IPS DF 19.7 (cell line): ENCODE data around the gene RYR2.

Experiments used
- DNase-seq: peaks from one replicate; pipeline ENCODE4 v3.0.0-alpha.2; 2013; ENCODE audit warnings: low read depth, low spot score

RYR2 gene

DNA sequence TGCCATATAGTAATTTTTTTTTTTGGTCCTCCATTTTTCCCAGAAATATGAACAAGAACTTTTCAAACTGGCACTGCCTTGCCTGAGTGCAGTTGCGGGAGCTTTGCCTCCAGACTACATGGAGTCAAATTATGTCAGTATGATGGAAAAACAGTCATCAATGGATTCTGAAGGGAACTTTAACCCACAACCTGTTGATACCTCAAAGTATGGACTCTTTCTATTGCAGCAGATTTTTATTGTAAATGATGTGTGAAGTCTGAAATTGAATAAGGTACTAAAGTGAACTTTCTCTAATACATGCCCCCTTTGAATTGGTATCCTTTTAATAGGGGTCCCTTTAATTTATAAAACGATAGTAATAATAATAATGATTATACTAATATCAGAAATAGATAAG is 613.8 kb downstream of the RYR2 start:
- DNase-seq = no peak

- no peak for DNase-seq
These were observed 622.4 kb downstream of the RYR2 start for GRCh38 chr1:237664348-237664747.

DNA sequence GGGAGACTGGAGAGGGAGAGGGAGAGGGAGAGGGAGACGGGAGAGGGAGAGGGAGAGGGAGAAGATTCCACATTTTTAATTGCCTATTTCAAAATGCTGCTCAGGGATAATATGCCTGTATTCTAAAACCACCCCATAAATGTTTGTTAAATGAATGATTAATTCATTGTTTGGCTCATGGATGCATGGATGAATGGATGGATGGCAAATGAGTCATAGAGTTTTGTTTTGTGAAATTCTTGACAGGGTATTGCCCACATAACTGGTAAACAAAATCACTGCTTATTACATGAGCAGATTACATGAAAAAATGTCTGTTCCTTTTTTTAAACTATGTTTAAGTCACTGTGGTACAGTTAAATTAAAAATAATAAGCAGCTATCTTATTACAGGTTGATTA is 628.3 kb downstream of the RYR2 start:
- no peak for DNase-seq

- DNase-seq = no peak
These were observed 629.3 kb downstream of the RYR2 start for GRCh38 chr1:237671262-237671661.

DNA sequence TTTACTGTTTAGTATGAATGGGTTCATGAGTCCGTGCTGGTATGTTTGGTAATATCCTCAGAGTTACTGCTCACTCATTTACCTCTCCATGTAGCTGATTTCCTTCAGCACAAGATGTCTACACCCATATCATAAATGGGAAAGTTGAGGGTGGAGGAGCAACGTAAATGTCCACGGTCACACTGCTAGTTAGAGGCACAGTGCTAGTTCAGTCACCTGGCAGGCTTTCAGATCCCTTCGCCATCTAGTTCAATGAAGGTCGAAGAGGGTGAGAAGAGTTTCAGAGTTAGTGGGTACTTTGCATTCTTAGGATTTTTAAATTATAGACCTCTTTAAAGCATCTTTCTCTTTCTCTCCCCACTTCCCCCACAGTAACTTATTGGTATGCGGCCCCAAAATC is 630.0 kb downstream of the RYR2 start:
- no peak for DNase-seq

GRCh38 chr1:237672748-237673147 is 630.8 kb downstream of the RYR2 start:
- DNase-seq = no peak

GRCh38 chr1:237673631-237674030 is 631.6 kb downstream of the RYR2 start:
- no peak for DNase-seq

DNA sequence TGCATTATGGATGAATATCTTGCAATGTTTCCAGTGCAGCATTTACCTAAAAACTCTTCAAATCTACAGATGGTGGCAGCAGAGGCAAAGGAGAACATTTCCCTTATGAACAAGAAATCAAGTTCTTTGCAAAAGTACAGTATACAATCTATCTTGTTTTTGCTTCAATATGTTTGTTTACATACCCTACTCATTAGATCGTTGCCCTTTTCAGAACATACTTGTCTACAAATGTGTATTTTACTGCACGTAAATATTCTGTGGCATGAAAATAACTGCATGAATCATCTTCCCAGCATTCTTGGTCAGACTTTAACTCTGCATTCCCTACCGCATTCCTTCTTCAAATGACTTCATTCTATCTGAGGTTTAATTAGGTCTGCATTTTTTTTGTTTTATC is 636.0 kb downstream of the RYR2 start:
- DNase-seq = no peak

DNA sequence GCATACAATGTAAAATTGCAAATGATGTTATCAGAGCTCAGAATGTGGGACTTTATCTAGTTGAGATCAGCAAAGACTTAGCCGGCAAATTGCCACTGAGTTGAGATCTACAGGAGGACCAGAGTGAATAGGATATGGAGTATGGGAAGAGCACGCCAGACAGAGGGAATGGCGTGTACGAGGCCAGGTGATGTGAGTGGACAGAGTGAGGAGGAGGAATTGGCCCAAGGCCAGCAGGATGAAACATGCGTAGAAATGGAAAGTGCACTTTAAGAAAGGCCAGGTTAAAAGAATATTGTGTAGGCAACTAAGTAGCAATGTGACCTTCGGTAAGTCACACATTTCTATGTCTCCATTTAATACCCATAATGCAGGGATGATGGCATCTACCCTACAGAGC is 637.7 kb downstream of the RYR2 start:
- DNase-seq = no peak

DNA sequence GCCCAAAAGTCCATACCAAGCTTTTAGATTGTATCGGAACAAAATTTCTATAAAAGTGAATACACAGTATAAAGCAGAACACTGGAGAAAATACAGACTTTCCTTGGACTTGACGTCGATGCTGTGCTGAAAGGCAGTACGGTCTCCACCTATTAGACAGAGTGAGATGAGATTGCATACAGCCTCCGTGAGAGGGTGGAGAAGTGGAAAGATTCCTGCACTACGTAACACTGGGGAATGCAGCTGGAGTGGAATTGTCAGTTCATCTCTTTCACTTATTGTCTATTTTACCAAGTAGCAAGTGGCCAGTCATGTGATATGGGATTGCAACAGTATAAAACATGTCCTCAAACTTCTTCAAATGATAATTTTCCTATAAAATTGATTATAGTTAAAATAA is 639.2 kb downstream of the RYR2 start:
- no peak for DNase-seq

DNA sequence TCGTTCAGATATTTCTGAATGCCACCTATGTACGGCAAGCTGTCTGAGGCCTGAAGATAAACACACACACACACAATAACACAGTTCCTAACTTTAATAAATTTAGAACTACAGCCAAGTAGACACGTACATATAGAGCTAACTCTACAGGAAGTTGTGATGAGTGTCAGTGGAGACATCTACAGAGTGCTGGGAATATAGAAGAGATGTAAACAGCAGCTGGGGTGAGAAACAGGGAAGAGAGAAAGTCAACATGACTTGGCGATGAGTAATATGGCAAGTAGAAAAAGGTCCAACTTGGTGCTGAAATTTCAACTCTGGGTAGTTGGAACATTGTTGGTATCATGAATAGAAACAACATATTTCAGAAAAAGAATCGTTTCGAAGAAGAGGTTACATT is 642.3 kb downstream of the RYR2 start:
- no peak for DNase-seq

- DNase-seq = no peak
These were observed 643.6 kb downstream of the RYR2 start for GRCh38 chr1:237685551-237685950.

DNA sequence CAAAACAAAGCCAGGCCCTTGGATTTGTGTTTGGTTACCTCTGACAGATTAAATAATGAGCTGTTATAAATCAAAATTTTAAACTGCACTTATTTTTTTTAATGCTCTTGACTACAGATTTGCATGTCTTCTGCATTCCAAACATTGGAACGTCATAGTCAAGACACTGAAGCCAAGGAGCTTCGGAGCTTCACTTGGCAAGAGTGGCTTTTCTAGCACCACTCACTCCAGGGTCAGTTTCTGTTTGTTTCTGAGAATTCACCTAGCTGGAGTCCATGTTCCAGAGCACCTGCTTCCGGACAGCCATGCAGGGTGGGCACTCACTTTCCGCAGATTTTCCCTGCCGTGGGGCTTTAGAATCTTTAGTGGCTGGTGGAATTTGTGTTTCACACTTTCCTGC is 645.8 kb downstream of the RYR2 start:
- no peak for DNase-seq

GRCh38 chr1:237690656-237691055 is 648.7 kb downstream of the RYR2 start:
- no peak for DNase-seq

- DNase-seq = no peak
These were observed 650.3 kb downstream of the RYR2 start for GRCh38 chr1:237692255-237692654.

DNA sequence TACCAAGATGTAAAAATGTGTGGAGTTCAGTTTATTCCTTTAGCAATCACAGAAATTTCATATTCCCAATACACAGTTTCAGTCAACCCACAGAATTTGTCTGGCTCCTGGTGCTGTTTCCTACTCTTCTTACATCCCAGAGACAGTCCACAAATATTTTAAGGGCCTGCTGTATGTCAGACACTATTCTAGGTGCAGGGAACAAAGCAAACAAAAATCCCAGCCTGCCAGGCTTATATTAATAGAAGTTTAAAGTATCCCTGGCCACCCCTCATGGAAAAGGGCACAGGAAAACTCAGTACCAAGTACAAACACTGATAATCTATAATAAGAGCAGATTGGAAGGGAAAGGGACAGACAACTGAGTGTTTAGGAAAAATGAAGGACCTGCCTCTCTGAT is 653.9 kb downstream of the RYR2 start:
- DNase-seq = no peak

- no peak for DNase-seq
These were observed 658.2 kb downstream of the RYR2 start for GRCh38 chr1:237700181-237700580.

- no peak for DNase-seq
These were observed 659.5 kb downstream of the RYR2 start for GRCh38 chr1:237701534-237701933.

- DNase-seq = no peak
These were observed 660.2 kb downstream of the RYR2 start for GRCh38 chr1:237702161-237702560.

GRCh38 chr1:237705462-237705861 is 663.5 kb downstream of the RYR2 start:
- DNase-seq = no peak

DNA sequence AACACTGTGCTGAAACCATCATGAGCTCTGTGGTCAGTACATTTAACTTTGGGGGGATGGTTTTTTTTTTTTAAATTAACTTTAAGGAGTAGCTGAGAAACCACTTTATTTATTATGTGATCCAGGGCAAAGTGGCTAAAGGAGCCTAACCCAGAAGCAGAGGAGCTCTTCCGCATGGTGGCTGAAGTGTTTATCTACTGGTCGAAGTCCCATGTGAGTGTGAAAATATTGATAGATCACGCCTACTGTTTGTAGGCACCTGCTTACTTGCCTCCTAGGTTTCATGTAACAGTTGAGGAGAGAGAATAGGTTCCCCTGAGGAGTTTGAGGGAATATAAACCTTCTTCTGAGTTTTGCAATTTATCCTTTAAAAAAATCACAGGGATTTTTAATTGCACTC is 667.4 kb downstream of the RYR2 start:
- DNase-seq = no peak

- DNase-seq = no peak
These were observed 669.3 kb downstream of the RYR2 start for GRCh38 chr1:237711281-237711680.

GRCh38 chr1:237712082-237712481 is 670.1 kb downstream of the RYR2 start:
- DNase-seq = no peak

- DNase-seq = no peak
These were observed 670.7 kb downstream of the RYR2 start for GRCh38 chr1:237712586-237713157.
